DND-41 (cell line): ENCODE measurements around the gene PDE6A.

Experiments
- ATAC-seq: fragments of 200-7000 bp; cut with Tn5 transposase; 3 replicates; pipeline ENCODE4 v1.9.1; 2021; ENCODE audit warnings: low read depth; ENCODE audit not compliant: insufficient read depth
- DNase-seq: peaks from one replicate; pipeline ENCODE4 v3.0.0-alpha.2; 2020
- H2AFZ ChIP-seq: 2 replicates; pipeline ENCODE4 v1.6.0; 2012; ENCODE audit warnings: low read depth, low read length
- H3K27ac ChIP-seq: 2 replicates; pipeline ENCODE4 v1.5.1; 2012; ENCODE audit warnings: low read length, inconsistent platforms
- H3K27me3 ChIP-seq: fragments of 200-600 bp; sonication (generic); 2 replicates; pipeline ENCODE4 v1.6.0; 2012; ENCODE audit warnings: low read length, mild to moderate bottlenecking, inconsistent platforms; ENCODE audit not compliant: insufficient read depth, poor library complexity
- H3K36me3 ChIP-seq: 2 replicates; pipeline ENCODE4 v1.5.1; 2012; ENCODE audit warnings: low read length, inconsistent platforms; ENCODE audit not compliant: insufficient read depth
- H3K4me1 ChIP-seq: 2 replicates; pipeline ENCODE4 v1.5.1; 2012; ENCODE audit warnings: mild to moderate bottlenecking, low read length; ENCODE audit not compliant: insufficient read depth
- H3K4me2 ChIP-seq: 2 replicates; pipeline ENCODE4 v1.6.0; 2012; ENCODE audit warnings: mild to moderate bottlenecking, moderate library complexity, low read length, inconsistent platforms; ENCODE audit not compliant: insufficient read depth
- H3K4me3 ChIP-seq, 2 experiments: fragments of 200-600 bp in 1 of 2; shearing (Covaris generic) in 1 of 2; 2 replicates each; pipeline ENCODE4 v1.5.1; 2012 to 2016; ENCODE audit warnings: inconsistent platforms in 2 of 2, low read length in 2 of 2, mild to moderate bottlenecking in 2 of 2, low read depth in 1 of 2, moderate library complexity in 1 of 2
- H3K79me2 ChIP-seq: 2 replicates; pipeline ENCODE4 v1.6.0; 2012; ENCODE audit warnings: low read length, inconsistent platforms; ENCODE audit not compliant: insufficient read depth
- H3K9ac ChIP-seq: 2 replicates; pipeline ENCODE4 v1.6.0; 2012; ENCODE audit warnings: low read depth, mild to moderate bottlenecking, inconsistent platforms, low read length, moderate library complexity
- H3K9me3 ChIP-seq: 2 replicates; pipeline ENCODE4 v1.5.1; 2012; ENCODE audit warnings: low read length, moderate library complexity, mild to moderate bottlenecking, inconsistent platforms; ENCODE audit not compliant: insufficient read depth, severe bottlenecking
- H4K20me1 ChIP-seq: 2 replicates; pipeline ENCODE4 v1.6.0; 2012; ENCODE audit warnings: low read length; ENCODE audit not compliant: insufficient read depth
- EZH2 ChIP-seq: IDR thresholded peaks from 3 replicates; pipeline ENCODE4 v1.6.1; 2012; ENCODE audit warnings: borderline replicate concordance, low read depth, mild to moderate bottlenecking, moderate library complexity, low read length, inconsistent platforms; ENCODE audit not compliant: severe bottlenecking
- TF ChIP-seq, protein P1 (sequence below): IDR thresholded peaks from 2 replicates; pipeline ENCODE4 v1.5.1; 2012; ENCODE audit warnings: borderline replicate concordance, low read length, moderate library complexity, mild to moderate bottlenecking; ENCODE audit not compliant: poor library complexity, severe bottlenecking; ENCODE audit errors: extremely low read depth

Gene PDE6A

DNA sequence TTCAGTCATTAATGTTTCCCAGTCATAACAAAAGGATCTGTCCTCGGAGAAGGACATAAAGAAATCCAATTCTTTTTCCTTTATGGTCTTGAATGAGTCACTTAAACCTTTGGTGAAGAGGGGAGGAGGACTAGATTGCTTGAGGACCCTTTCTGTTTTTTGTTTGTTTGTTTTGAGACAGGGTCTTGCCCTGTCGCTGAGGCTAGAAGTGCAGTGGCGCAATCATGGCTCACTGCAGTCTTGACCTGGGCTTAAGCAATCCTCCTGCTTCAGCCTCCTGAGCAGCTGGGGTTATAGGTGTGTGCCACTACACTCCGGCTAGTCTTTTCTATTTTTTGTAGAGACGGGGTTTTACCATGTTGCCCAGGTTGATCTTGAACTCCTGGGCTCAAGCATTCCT, 43.5 kb upstream of the PDE6A start:
- H3K4me1 ChIP-seq = no peaks in the 10 kb centered on the region
- TF ChIP-seq EZH2 = no peak
- TF ChIP-seq, protein P1, sequence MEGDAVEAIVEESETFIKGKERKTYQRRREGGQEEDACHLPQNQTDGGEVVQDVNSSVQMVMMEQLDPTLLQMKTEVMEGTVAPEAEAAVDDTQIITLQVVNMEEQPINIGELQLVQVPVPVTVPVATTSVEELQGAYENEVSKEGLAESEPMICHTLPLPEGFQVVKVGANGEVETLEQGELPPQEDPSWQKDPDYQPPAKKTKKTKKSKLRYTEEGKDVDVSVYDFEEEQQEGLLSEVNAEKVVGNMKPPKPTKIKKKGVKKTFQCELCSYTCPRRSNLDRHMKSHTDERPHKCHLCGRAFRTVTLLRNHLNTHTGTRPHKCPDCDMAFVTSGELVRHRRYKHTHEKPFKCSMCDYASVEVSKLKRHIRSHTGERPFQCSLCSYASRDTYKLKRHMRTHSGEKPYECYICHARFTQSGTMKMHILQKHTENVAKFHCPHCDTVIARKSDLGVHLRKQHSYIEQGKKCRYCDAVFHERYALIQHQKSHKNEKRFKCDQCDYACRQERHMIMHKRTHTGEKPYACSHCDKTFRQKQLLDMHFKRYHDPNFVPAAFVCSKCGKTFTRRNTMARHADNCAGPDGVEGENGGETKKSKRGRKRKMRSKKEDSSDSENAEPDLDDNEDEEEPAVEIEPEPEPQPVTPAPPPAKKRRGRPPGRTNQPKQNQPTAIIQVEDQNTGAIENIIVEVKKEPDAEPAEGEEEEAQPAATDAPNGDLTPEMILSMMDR = no peak
- DNase-seq = no peak
- H3K9ac ChIP-seq = no peak overlapping the region
- peaks cover 3% of the 10 kb centered on the region; the same call in 1 of the 2 replicates for H3K36me3 ChIP-seq
- H3K4me2 ChIP-seq = no peak overlapping the region
- no peaks in the 10 kb centered on the region for H3K79me2 ChIP-seq
- no peaks in the 10 kb centered on the region; the same call in 1 of the 2 replicates for H4K20me1 ChIP-seq
- no peak for ATAC-seq
- H3K27ac ChIP-seq = no peak overlapping the region
- H3K4me3 ChIP-seq = no peak overlapping the region
- no peak overlapping the region for H2AFZ ChIP-seq
- no peaks in the 10 kb centered on the region for H3K27me3 ChIP-seq
- H3K9me3 ChIP-seq = no peaks in the 10 kb centered on the region

DNA sequence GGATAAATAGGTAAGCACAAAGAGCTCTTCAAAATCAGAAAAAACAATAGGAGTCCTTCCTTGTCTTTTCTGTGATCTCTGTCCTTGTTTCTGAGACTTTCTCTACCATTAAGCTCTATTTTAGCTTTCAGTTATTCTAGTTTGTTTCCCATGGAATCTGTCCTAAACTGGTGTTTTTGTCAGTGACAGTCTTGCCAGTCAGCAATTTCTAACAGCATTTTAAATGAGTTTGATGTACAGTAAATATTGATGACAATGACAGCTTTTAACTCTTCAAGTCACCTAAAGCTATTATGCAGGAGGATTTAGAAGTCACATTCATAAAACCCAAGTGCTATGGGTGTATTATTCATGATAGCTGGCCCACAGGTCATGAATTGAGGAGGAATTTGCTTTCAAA, 37.9 kb upstream of the PDE6A start:
- Histone ChIP-seq H3K79me2 (no peaks in the 10 kb centered on the region), H3K4me2 (no peak overlapping the region), H3K4me3 (no peak overlapping the region), H2AFZ (no peak overlapping the region), H4K20me1 (no peaks in the 10 kb centered on the region; the same call in 1 of the 2 replicates), H3K27me3 (no peaks in the 10 kb centered on the region), H3K36me3 (peaks cover 37% of the 10 kb centered on the region), H3K9me3 (no peaks in the 10 kb centered on the region), H3K27ac (no peak overlapping the region), H3K9ac (no peak overlapping the region), H3K4me1 (no peaks in the 10 kb centered on the region)
- DNase-seq = no peak
- TF ChIP-seq EZH2 = no peak
- TF ChIP-seq, protein P1 = no peak
- ATAC-seq = no peak

DNA sequence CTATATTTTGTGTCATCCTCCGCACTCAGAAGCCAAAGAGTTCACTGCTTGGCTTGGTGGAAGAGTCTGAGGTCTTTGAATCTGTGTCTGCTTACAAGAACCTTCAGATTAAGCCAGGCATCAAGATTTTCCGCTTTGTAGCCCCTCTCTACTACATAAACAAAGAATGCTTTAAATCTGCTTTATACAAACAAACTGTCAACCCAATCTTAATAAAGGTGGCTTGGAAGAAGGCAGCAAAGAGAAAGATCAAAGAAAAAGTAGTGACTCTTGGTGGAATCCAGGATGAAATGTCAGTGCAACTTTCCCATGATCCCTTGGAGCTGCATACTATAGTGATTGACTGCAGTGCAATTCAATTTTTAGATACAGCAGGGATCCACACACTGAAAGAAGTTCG, 36.6 kb upstream of the PDE6A start:
- H3K27me3 ChIP-seq = no peaks in the 10 kb centered on the region
- ATAC-seq = no peak
- TF ChIP-seq EZH2 = no peak
- TF ChIP-seq, protein P1 = no peak
- H3K9ac ChIP-seq = no peak overlapping the region
- DNase-seq = no peak
- no peak overlapping the region for H3K4me2 ChIP-seq
- peaks cover 38% of the 10 kb centered on the region for H3K36me3 ChIP-seq
- no peaks in the 10 kb centered on the region for H3K79me2 ChIP-seq
- H2AFZ ChIP-seq = no peak overlapping the region
- no peak overlapping the region for H3K27ac ChIP-seq
- no peaks in the 10 kb centered on the region for H3K4me1 ChIP-seq
- no peaks in the 10 kb centered on the region for H3K9me3 ChIP-seq
- H3K4me3 ChIP-seq = no peak overlapping the region
- no peaks in the 10 kb centered on the region; the same call in 1 of the 2 replicates for H4K20me1 ChIP-seq

DNA sequence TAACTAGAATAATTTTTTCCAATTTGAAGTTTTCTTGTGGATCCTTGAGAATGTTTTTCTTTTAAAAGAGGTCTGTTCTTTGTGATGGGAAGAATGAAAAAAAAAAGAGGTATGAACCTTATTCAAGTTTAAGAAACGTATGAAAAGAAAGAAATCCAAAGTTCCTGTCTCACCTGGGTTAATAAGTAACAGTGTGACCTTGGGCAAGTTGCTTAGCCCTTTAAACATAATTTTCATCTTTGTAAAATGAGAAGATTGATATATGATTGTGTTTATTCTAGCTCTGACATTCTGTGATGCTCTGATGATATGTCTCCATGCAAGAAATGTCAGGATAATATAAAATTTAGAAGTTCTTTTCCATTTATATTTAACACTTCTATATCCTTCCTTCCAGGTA, 35.3 kb upstream of the PDE6A start:
- Histone ChIP-seq H3K27me3 (no peaks in the 10 kb centered on the region), H3K4me3 (no peak overlapping the region), H3K79me2 (no peaks in the 10 kb centered on the region), H3K27ac (no peak overlapping the region), H3K9me3 (no peaks in the 10 kb centered on the region), H3K9ac (no peak overlapping the region), H2AFZ (no peak overlapping the region), H3K36me3 (peaks cover 38% of the 10 kb centered on the region), H4K20me1 (no peaks in the 10 kb centered on the region; the same call in 1 of the 2 replicates), H3K4me2 (no peak overlapping the region), H3K4me1 (no peaks in the 10 kb centered on the region)
- TF ChIP-seq EZH2 = no peak
- TF ChIP-seq, protein P1 = no peak
- ATAC-seq (no peak), DNase-seq (no peak)
